H1 (cell line): ENCODE data around the gene RSL24D1. TPM values are rescaled to one million over a fixed set of nuclear protein-coding genes. Genes with fewer than 3 reads are reported as not detected.

ENCODE experiments used
- CTCF ChIA-PET: fragments of 300-600 bp; sonication (Branson Sonifier 250); formaldehyde crosslinking; loops from one replicate; lab custom pipeline; 2021; ENCODE audit not compliant: partially characterized antibody; lab: Charles Lee
- POLR2A ChIA-PET: fragments of 300-600 bp; sonication (Branson Sonifier 250); formaldehyde crosslinking; loops from one replicate; lab custom pipeline; 2021; ENCODE audit warnings: inconsistent platforms; ENCODE audit not compliant: partially characterized antibody; lab: Charles Lee
- DNase-seq, 2 experiments: peaks; one replicate each; pipeline versions ENCODE4 v3.0.0 to v3.0.0-alpha.2; 2010 to 2022; ENCODE audit warnings: low spot score in 2 of 2, low read depth in 1 of 2, mixed read lengths in 1 of 2
- FAIRE-seq: peaks from 2 replicates; lab custom pipeline; 2011; peaks lifted over from hg19 to GRCh38; lab: Jason Lieb, UNC
- H2AFZ ChIP-seq: 2 replicates; pipeline ENCODE4 v1.8.1; 2012; ENCODE audit warnings: low read length, inconsistent platforms
- H2AK5ac ChIP-seq: 2 replicates; pipeline ENCODE4 v1.6.1; 2013; ENCODE audit warnings: low read depth, low read length
- H2BK120ac ChIP-seq: replicated peaks from 2 replicates; pipeline ENCODE3; 2013; ENCODE audit warnings: low read depth, low read length, inconsistent platforms
- H2BK12ac ChIP-seq: 2 replicates; pipeline ENCODE4 v1.6.1; 2013; ENCODE audit warnings: low read depth, low read length
- H2BK15ac ChIP-seq: 2 replicates; pipeline ENCODE4 v1.6.1; 2013; ENCODE audit warnings: low read length
- H2BK20ac ChIP-seq: 2 replicates; pipeline ENCODE4 v1.6.1; 2013; ENCODE audit warnings: low read length
- H2BK5ac ChIP-seq: 2 replicates; pipeline ENCODE4 v1.6.1; 2013; ENCODE audit warnings: low read depth, low read length
- H3K14ac ChIP-seq: 2 replicates; pipeline ENCODE4 v1.6.1; 2013; ENCODE audit warnings: inconsistent platforms; ENCODE audit not compliant: insufficient read length
- H3K18ac ChIP-seq: 2 replicates; pipeline ENCODE4 v1.6.1; 2013; ENCODE audit warnings: low read length; ENCODE audit errors: extremely low read depth
- H3K23ac ChIP-seq: 2 replicates; pipeline ENCODE4 v1.6.1; 2013; ENCODE audit warnings: inconsistent platforms; ENCODE audit not compliant: insufficient read length
- H3K23me2 ChIP-seq: 2 replicates; pipeline ENCODE4 v1.6.1; 2013; ENCODE audit warnings: low read depth, low read length
- H3K27ac ChIP-seq: 2 replicates; pipeline ENCODE4 v1.6.1; 2011; ENCODE audit warnings: low read depth, low read length, inconsistent platforms
- H3K27me3 ChIP-seq, 4 experiments: replicated peaks in 1 of 4; 1 replicate in 1 of 4; 2 replicates in 3 of 4; pipeline versions ENCODE4 v1.6.1 to v1.8.1; 2011 to 2013; ENCODE audit warnings: low read length in 3 of 4, mild to moderate bottlenecking in 3 of 4, inconsistent platforms in 2 of 4, mixed read lengths in 2 of 4, moderate library complexity in 1 of 4; ENCODE audit not compliant: control insufficient read depth in 3 of 4, insufficient read depth in 3 of 4; ENCODE audit errors: extremely low read depth in 1 of 4
- H3K36me3 ChIP-seq, 4 experiments: 2 replicates each; pipeline versions ENCODE4 v1.6.1 to v1.8.1; 2011 to 2013; ENCODE audit warnings: mild to moderate bottlenecking in 4 of 4, low read length in 3 of 4, moderate library complexity in 2 of 4, control low read depth in 1 of 4, inconsistent platforms in 1 of 4; ENCODE audit not compliant: insufficient read depth in 4 of 4, control insufficient read depth in 2 of 4
- H3K4ac ChIP-seq: replicated peaks from 2 replicates; pipeline ENCODE3; 2013; ENCODE audit warnings: low read length, low read depth, mixed read lengths, inconsistent platforms; ENCODE audit not compliant: insufficient read length
- H3K4me1 ChIP-seq, 4 experiments: replicated peaks in 1 of 4; 1 replicate in 1 of 4; 2 replicates in 3 of 4; pipeline versions ENCODE4 v1.6.1 to v1.8.1; 2011 to 2013; ENCODE audit warnings: low read length in 3 of 4, inconsistent platforms in 2 of 4, mixed read lengths in 1 of 4; ENCODE audit not compliant: insufficient read depth in 4 of 4, control insufficient read depth in 3 of 4
- H3K4me2 ChIP-seq, 2 experiments: 2 replicates each; pipeline versions ENCODE4 v1.6.1 to v1.8.1; 2011 to 2013; ENCODE audit warnings: low read depth in 2 of 2, low read length in 2 of 2, control low read depth in 1 of 2, inconsistent platforms in 1 of 2, mild to moderate bottlenecking in 1 of 2; ENCODE audit not compliant: insufficient read depth in 1 of 2
- H3K4me3 ChIP-seq, 4 experiments: fragments of 200-600, 300-600 bp in 1 of 4; sonication (generic), shearing (Covaris generic), sonication (Bioruptor Twin) in 1 of 4; 2 replicates each; pipeline versions ENCODE4 v1.5.1 to v1.8.1; 2011 to 2016; ENCODE audit warnings: low read length in 4 of 4, low read depth in 3 of 4, control low read depth in 2 of 4, inconsistent platforms in 2 of 4, mild to moderate bottlenecking in 2 of 4, mixed read lengths in 1 of 4, moderate library complexity in 1 of 4; ENCODE audit not compliant: insufficient read depth in 2 of 4; ENCODE audit errors: extremely low read depth in 1 of 4
- H3K56ac ChIP-seq: replicated peaks from 2 replicates; pipeline ENCODE3; 2013; ENCODE audit warnings: low read depth, mild to moderate bottlenecking, mixed read lengths, low read length, inconsistent platforms; ENCODE audit not compliant: insufficient read length
- H3K79me1 ChIP-seq: 2 replicates; pipeline ENCODE4 v1.6.1; 2013; ENCODE audit warnings: low read depth, low read length, control low read depth
- H3K79me2 ChIP-seq, 2 experiments: 2 replicates each; pipeline versions ENCODE4 v1.6.1 to v1.8.1; 2012 to 2013; ENCODE audit warnings: low read length in 2 of 2, mild to moderate bottlenecking in 2 of 2, inconsistent platforms in 1 of 2; ENCODE audit not compliant: insufficient read depth in 2 of 2, control insufficient read depth in 1 of 2
- H3K9ac ChIP-seq, 4 experiments: replicated peaks in 1 of 4; 1 replicate in 1 of 4; 2 replicates in 3 of 4; pipeline versions ENCODE4 v1.6.1 to v1.8.1; 2011 to 2013; ENCODE audit warnings: low read depth in 3 of 4, low read length in 3 of 4, control low read depth in 2 of 4, mild to moderate bottlenecking in 2 of 4, moderate library complexity in 2 of 4, inconsistent platforms in 1 of 4; ENCODE audit errors: extremely low read depth in 1 of 4
- H3K9me3 ChIP-seq, 2 experiments: 2 replicates each; pipeline versions ENCODE4 v1.6.1 to v1.8.1; 2012 to 2013; ENCODE audit warnings: mild to moderate bottlenecking in 2 of 2, moderate library complexity in 2 of 2, control low read depth in 1 of 2, inconsistent platforms in 1 of 2, low read depth in 1 of 2, low read length in 1 of 2, mixed read lengths in 1 of 2; ENCODE audit not compliant: insufficient read depth in 2 of 2
- H4K20me1 ChIP-seq, 2 experiments: replicated peaks in 1 of 2; 2 replicates each; pipeline versions ENCODE3 to v1.8.1; 2011 to 2013; ENCODE audit warnings: inconsistent platforms in 2 of 2, low read length in 2 of 2, mild to moderate bottlenecking in 1 of 2; ENCODE audit not compliant: insufficient read depth in 2 of 2, control insufficient read depth in 1 of 2
- H4K5ac ChIP-seq: 2 replicates; pipeline ENCODE4 v1.6.1; 2013; ENCODE audit warnings: low read length, low read depth, mixed read lengths, inconsistent platforms; ENCODE audit not compliant: insufficient read length
- H4K8ac ChIP-seq: 2 replicates; pipeline ENCODE4 v1.8.0; 2013; ENCODE audit warnings: mild to moderate bottlenecking, moderate library complexity, low read length, inconsistent platforms; ENCODE audit not compliant: insufficient read depth; ENCODE audit errors: extremely low read depth
- H4K91ac ChIP-seq: replicated peaks from 2 replicates; pipeline ENCODE3; 2013; ENCODE audit warnings: low read length, mixed read lengths, inconsistent platforms; ENCODE audit not compliant: insufficient read length
- E2F6 ChIP-seq: IDR thresholded peaks from 2 replicates; pipeline ENCODE4 v1.6.1; 2012; ENCODE audit warnings: inconsistent platforms
- EGR1 ChIP-seq: IDR thresholded peaks from 2 replicates; pipeline ENCODE4 v1.6.1; 2011; ENCODE audit warnings: low read depth, low read length, borderline replicate concordance
- EP300 ChIP-seq, 2 experiments: IDR thresholded peaks; 1 replicate in 1 of 2; 2 replicates in 1 of 2; pipeline ENCODE4 v1.6.1; 2011 to 2012; ENCODE audit warnings: low read depth in 2 of 2, low read length in 2 of 2, mild to moderate bottlenecking in 2 of 2, borderline replicate concordance in 1 of 2, inconsistent platforms in 1 of 2, moderate library complexity in 1 of 2
- FOSL1 ChIP-seq: IDR thresholded peaks from 2 replicates; pipeline ENCODE4 v1.6.1; 2011; ENCODE audit warnings: mild to moderate bottlenecking, low read depth, low read length, moderate library complexity; ENCODE audit not compliant: insufficient read depth
- KDM4A ChIP-seq: IDR thresholded peaks from one replicate; pipeline ENCODE4 v1.7.1; 2012; ENCODE audit warnings: low read depth, mild to moderate bottlenecking, moderate library complexity, low read length, inconsistent platforms; ENCODE audit not compliant: severe bottlenecking
- POLR2AphosphoS5 ChIP-seq: IDR thresholded peaks from 2 replicates; pipeline ENCODE4 v1.6.1; 2011; ENCODE audit warnings: low read depth, low read length
- SIRT6 ChIP-seq: IDR thresholded peaks from one replicate; pipeline ENCODE4 v1.7.1; 2012; ENCODE audit warnings: low read length, inconsistent platforms
- SP1 ChIP-seq: IDR thresholded peaks from 2 replicates; pipeline ENCODE4 v1.6.1; 2011; ENCODE audit warnings: low read depth, low read length
- WGBS, 2 experiments: shearing (Covaris generic) in 1 of 2; methylation state at CpG; one replicate each; pipeline versions ENCODE4 v1.1.6 to v1.1.7; 2013 to 2015; ENCODE audit warnings: low lambda C conversion rate in 2 of 2, mixed read lengths in 2 of 2, inconsistent platforms in 1 of 2, low coverage in 1 of 2, missing lambda C conversion rate in 1 of 2; ENCODE audit not compliant: insufficient replicate concordance in 2 of 2, insufficient coverage in 1 of 2, insufficient read length in 1 of 2; ENCODE audit errors: extremely low coverage in 1 of 2, missing lambda C conversion rate in 1 of 2; 5-methylcytosine and 5-hydroxymethylcytosine counted together
- polyA plus RNA-seq, 7 experiments: library from polyadenylated mRNA; depleted of rRNA in 3 of 7; stranded (reverse) in 5 of 7; unstranded in 2 of 7; fragments of >200 nt in 5 of 7; fragments of 200-250 nt in 2 of 7; gene quantifications; 1 replicate in 5 of 7; 2 replicates in 1 of 7; 4 replicates in 1 of 7; pipeline versions ENCODE4 v1.2.1 to v1.2.3, GENCODE V29; 2011 to 2013; ENCODE audit warnings: missing spikeins in 2 of 7, mixed read lengths in 2 of 7
- total RNA-seq: library from RNA; stranded (reverse); fragmentation: NEBNext Ultra II Directional; extraction: Animal tissue kit (Norgen Biotek cat#: 25700); gene quantifications from 2 replicates; pipeline ENCODE4 v1.2.1, GENCODE V29; 2021

Gene RSL24D1
- total and polyA plus RNA-seq, 2 of the 8 experiments (the other 6 are each of a cell fraction or from before 2014, with no cell fraction given): 45.7 to 130 TPM

GRCh38 chr15:55238877-55239276, 42.1 kb upstream of the RSL24D1 start:
- no peak overlapping the region for H2BK20ac ChIP-seq
- H3K9me3 ChIP-seq: no peaks in the 10 kb centered on the region
- no peak overlapping the region for H3K9ac ChIP-seq
- DNase-seq (no peak), FAIRE-seq (no peak)
- no peak overlapping the region for H2BK12ac ChIP-seq
- H2AFZ ChIP-seq: no peak overlapping the region
- H2BK120ac ChIP-seq: no peak overlapping the region
- H3K23ac ChIP-seq: no peak overlapping the region
- no peak overlapping the region for H4K91ac ChIP-seq
- no peaks in the 10 kb centered on the region for H3K79me2 ChIP-seq
- H3K27ac ChIP-seq: no peak overlapping the region
- TF ChIP-seq EGR1 (no peak), SP1 (no peak), POLR2AphosphoS5 (no peak), E2F6 (no peak), EP300 (IDR thresholded peaks at IDR 0.05; ENCODE audit: borderline replicate concordance in 1 of 2, low read depth in 2 of 2, low read length in 2 of 2) (no peak), FOSL1 (no peak), SIRT6 (no peak), KDM4A (no peak)
- H3K4me3 ChIP-seq: no peak overlapping the region
- H3K14ac ChIP-seq: no peak overlapping the region
- no peak overlapping the region for H3K18ac ChIP-seq
- H3K36me3 ChIP-seq: no peaks in the 10 kb centered on the region
- H2AK5ac ChIP-seq: no peak overlapping the region
- no peak overlapping the region for H3K56ac ChIP-seq
- H3K79me1 ChIP-seq: no peaks in the 10 kb centered on the region
- no peaks in the 10 kb centered on the region for H3K27me3 ChIP-seq
- no peak overlapping the region for H2BK5ac ChIP-seq
- no peak overlapping the region for H3K4me2 ChIP-seq
- H2BK15ac ChIP-seq: no peak overlapping the region
- CTCF ChIA-PET: no interaction called here
- no peak overlapping the region for H4K5ac ChIP-seq
- H4K8ac ChIP-seq: no peak overlapping the region
- H4K20me1 ChIP-seq: no peaks in the 10 kb centered on the region
- H3K4ac ChIP-seq: no peak overlapping the region
- H3K23me2 ChIP-seq: no peaks in the 10 kb centered on the region
- H3K4me1 ChIP-seq: no peaks in the 10 kb centered on the region
- POLR2A ChIA-PET: no interaction called here
- WGBS, 2 experiments: 91% methylated on average over 2 of the region's 2 CpGs; no CpG with 5 or more reads in 1 of the 2 experiments
